GM23338 (cell line): Measurements from ENCODE around the gene SCO2. TPM values are rescaled to one million over a fixed set of nuclear protein-coding genes. Genes with fewer than 3 reads are reported as not detected.
A peak's percentile ranks its signal among the peaks of the same experiment; 100 is the strongest.

Source experiments
- ATAC-seq: fragments of 200-7000 bp; cut with Tn5 transposase; 3 replicates; pipeline ENCODE4 v1.9.1; 2020
- DNase-seq: peaks from one replicate; pipeline ENCODE4 v3.0.0-alpha.2; 2015; ENCODE audit warnings: low spot score
- H2AFZ ChIP-seq: fragments of 200-600 bp; sonication (generic); 2 replicates; pipeline ENCODE4 v1.8.0; 2016; ENCODE audit warnings: antibody characterized with exemption, mild to moderate bottlenecking, moderate library complexity
- H3F3A ChIP-seq: fragments of 200-600 bp; sonication (generic); replicated peaks from 2 replicates; pipeline ENCODE4 v1.8.0; 2017; ENCODE audit warnings: antibody characterized with exemption, mixed run types, low read depth
- H3K27ac ChIP-seq: fragments of 200-600 bp; sonication (generic); 2 replicates; pipeline ENCODE4 v1.6.1; 2016; ENCODE audit warnings: low read depth
- H3K27me3 ChIP-seq: fragments of 200-600 bp; sonication (generic); 2 replicates; pipeline ENCODE4 v1.8.0; 2016; ENCODE audit warnings: mild to moderate bottlenecking, mixed run types, moderate library complexity; ENCODE audit not compliant: insufficient read depth
- H3K36me3 ChIP-seq: fragments of 200-600 bp; sonication (generic); 2 replicates; pipeline ENCODE4 v1.8.0; 2016; ENCODE audit warnings: mild to moderate bottlenecking; ENCODE audit not compliant: insufficient read depth
- H3K4me1 ChIP-seq: fragments of 200-600 bp; sonication (generic); 2 replicates; pipeline ENCODE4 v1.8.0; 2016; ENCODE audit warnings: mild to moderate bottlenecking, moderate library complexity; ENCODE audit not compliant: insufficient read depth
- H3K4me2 ChIP-seq: fragments of 200-600 bp; sonication (generic); 2 replicates; pipeline ENCODE4 v1.7.1; 2017; ENCODE audit warnings: mixed run types
- H3K4me3 ChIP-seq: fragments of 200-600 bp; sonication (generic); 2 replicates; pipeline ENCODE4 v1.6.1; 2016; ENCODE audit warnings: mixed run types
- H3K79me2 ChIP-seq: fragments of 200-600 bp; sonication (generic); replicated peaks from 2 replicates; pipeline ENCODE4 v1.8.0; 2017; ENCODE audit warnings: mild to moderate bottlenecking; ENCODE audit not compliant: insufficient read depth
- H3K9me2 ChIP-seq: fragments of 200-600 bp; sonication (generic); 2 replicates; pipeline ENCODE4 v1.8.0; 2017; ENCODE audit not compliant: insufficient read depth
- H4K20me1 ChIP-seq: fragments of 200-600 bp; sonication (generic); replicated peaks from 2 replicates; pipeline ENCODE4 v1.8.0; 2017; ENCODE audit warnings: mild to moderate bottlenecking; ENCODE audit not compliant: insufficient read depth
- H3K27ac Mint-ChIP-seq: 2 replicates; pipeline ENCODE4 v1.8.0; 2020; ENCODE audit warnings: inconsistent platforms, mild to moderate bottlenecking, moderate library complexity, mixed read lengths
- H3K27me3 Mint-ChIP-seq: 3 replicates; pipeline ENCODE4 v1.8.0; 2022; ENCODE audit warnings: low read depth, mild to moderate bottlenecking, moderate library complexity, mixed read lengths, inconsistent platforms; ENCODE audit not compliant: insufficient read depth, poor library complexity
- H3K36me3 Mint-ChIP-seq: 3 replicates; pipeline ENCODE4 v1.8.0; 2021; ENCODE audit warnings: low read depth, mild to moderate bottlenecking, inconsistent platforms, moderate library complexity, mixed read lengths
- H3K4me1 Mint-ChIP-seq: 3 replicates; pipeline ENCODE4 v1.8.0; 2020; ENCODE audit warnings: mild to moderate bottlenecking, inconsistent platforms, mixed read lengths
- H3K4me3 Mint-ChIP-seq: 3 replicates; pipeline ENCODE4 v1.8.0; 2021; ENCODE audit warnings: moderate library complexity, mild to moderate bottlenecking, inconsistent platforms, mixed read lengths
- H3K9me3 Mint-ChIP-seq: 3 replicates; pipeline ENCODE4 v1.8.0; 2020; ENCODE audit warnings: moderate library complexity, mild to moderate bottlenecking, inconsistent platforms, mixed read lengths
- CREB1 ChIP-seq: fragments of 250-450 bp; sonication (Bioruptor Pico); IDR thresholded peaks from 2 replicates; pipeline ENCODE4 v1.5.0; 2020; ENCODE audit warnings: low read depth, mild to moderate bottlenecking, moderate library complexity
- EZH2phosphoT487 ChIP-seq: fragments of 200-600 bp; sonication (generic); IDR thresholded peaks from one replicate; pipeline ENCODE4 v1.8.1; 2018; ENCODE audit warnings: antibody characterized with exemption; ENCODE audit not compliant: unreplicated experiment
- NANOG ChIP-seq: IDR thresholded peaks from 2 replicates; pipeline ENCODE4 v1.6.1; 2016; ENCODE audit warnings: antibody characterized with exemption, borderline replicate concordance
- POLR2AphosphoS5 ChIP-seq: IDR thresholded peaks from 2 replicates; pipeline ENCODE4 v1.6.1; 2016; ENCODE audit warnings: antibody characterized with exemption, low read depth
- polyA plus RNA-seq: library from polyadenylated mRNA; unstranded; fragments of >200 nt; fragmentation: Nextera tagmentation; extraction: Ambion mirVana; gene quantifications from 2 replicates; pipeline ENCODE4 v1.2.1, GENCODE V29; 2016
- total RNA-seq: library from RNA; depleted of rRNA; stranded (reverse); fragments of >200 nt; shearing (Covaris generic); gene quantifications from 2 replicates; pipeline ENCODE4 v1.2.3, GENCODE V29; 2014; rRNA removed
- TF ChIP-seq, protein P1 (sequence below), 2 experiments: fragments of 200-600 bp in 1 of 2; sonication (generic) in 1 of 2; conservative IDR thresholded peaks; 2 replicates each; pipeline versions ENCODE4 v1.5.1 to v1.6.1; 2016 to 2017; ENCODE audit warnings: antibody characterized with exemption in 2 of 2, low read depth in 2 of 2, mild to moderate bottlenecking in 2 of 2, moderate library complexity in 1 of 2

Gene SCO2
- total and polyA plus RNA-seq, 2 experiments from 2014 or later: 2.6 to 4.9 TPM

DNA sequence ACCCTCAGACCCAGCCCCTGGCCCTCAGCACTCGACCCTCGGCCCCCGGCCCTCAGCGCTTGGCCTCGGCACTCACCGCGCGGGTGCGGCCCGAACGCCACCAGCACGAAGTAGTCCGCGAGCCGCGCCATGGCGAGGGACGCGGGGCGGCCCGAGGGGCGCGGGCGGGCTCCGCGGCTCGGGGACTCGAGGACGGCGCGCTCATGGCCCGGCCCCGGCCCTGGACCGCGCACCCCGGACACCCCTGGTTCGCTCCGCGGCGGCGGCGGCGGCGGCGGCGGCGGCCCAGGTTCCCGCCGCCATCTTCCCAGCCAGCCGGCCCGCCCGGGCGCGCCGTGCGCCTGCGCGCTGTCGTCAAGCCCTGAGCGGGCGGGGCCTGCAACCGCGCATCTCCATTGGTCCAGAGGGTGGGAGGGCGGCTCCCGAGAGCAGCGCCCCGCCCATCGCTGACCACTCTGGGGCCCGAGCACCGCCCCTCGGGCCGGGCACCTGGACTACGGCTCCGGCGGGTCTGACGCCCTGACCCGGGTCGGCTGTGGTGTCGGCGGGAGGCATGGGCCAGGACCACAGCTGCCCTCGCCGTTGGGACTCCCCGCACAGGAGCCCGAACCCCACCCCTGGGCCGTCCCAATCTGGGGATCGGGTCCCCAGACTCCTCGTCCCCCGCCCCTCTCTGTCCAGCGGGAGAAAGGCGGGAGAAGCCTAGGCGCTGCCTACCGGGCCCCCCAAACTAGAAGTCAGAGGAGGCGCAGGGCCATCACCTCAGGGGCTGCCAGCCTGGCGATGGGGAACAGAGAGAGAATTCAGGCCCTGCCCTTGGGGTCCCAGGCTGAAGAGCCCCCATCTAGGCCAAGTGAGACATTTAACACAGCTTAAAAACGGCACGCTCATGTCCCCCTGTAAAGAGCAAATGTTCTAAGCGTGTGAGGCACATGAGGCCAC is 50.4 kb downstream of the SCO2 start, which contains the start of gene SBF1:
Gene SBF1, minus strand, starts transcription at position 326 of the 942 bp plus-strand sequence. Its CDS starts 195 bp downstream, at position 131.
- Histone ChIP-seq H3K79me2 (peaks cover 42% of the 10 kb centered on the region), H3K4me1 (peaks cover 16% of the 10 kb centered on the region), H3K27ac (no peak within 1 kb of the TSS), H3K9me2 (no peaks in the 10 kb centered on the region), H2AFZ (peak within 1 kb of the TSS; percentile 69), H4K20me1 (peaks cover 34% of the 10 kb centered on the region), H3K27me3 (peaks cover 11% of the 10 kb centered on the region), H3F3A (no peaks in the 10 kb centered on the region), H3K36me3 (no peaks in the 10 kb centered on the region), H3K4me3 (peak within 1 kb of the TSS; percentile 72), H3K4me2 (peak within 1 kb of the TSS; percentile 90)
- H3K27me3 Mint-ChIP-seq: peaks cover 41% of the 10 kb centered on the region
- H3K4me1 Mint-ChIP-seq: peaks cover 36% of the 10 kb centered on the region
- H3K4me3 Mint-ChIP-seq: peak within 1 kb of the TSS; percentile 80
- H3K9me3 Mint-ChIP-seq: no peaks in the 10 kb centered on the region; the same call in 2 of the 3 replicates
- ATAC-seq (peak; percentile 78), DNase-seq (peak; percentile 97)
- no peak within 1 kb of the TSS for H3K27ac Mint-ChIP-seq
- TF ChIP-seq POLR2AphosphoS5 (peak; percentile 74), CREB1 (CRISPR knock-in tag) (no peak)
- H3K36me3 Mint-ChIP-seq: no peaks in the 10 kb centered on the region

DNA sequence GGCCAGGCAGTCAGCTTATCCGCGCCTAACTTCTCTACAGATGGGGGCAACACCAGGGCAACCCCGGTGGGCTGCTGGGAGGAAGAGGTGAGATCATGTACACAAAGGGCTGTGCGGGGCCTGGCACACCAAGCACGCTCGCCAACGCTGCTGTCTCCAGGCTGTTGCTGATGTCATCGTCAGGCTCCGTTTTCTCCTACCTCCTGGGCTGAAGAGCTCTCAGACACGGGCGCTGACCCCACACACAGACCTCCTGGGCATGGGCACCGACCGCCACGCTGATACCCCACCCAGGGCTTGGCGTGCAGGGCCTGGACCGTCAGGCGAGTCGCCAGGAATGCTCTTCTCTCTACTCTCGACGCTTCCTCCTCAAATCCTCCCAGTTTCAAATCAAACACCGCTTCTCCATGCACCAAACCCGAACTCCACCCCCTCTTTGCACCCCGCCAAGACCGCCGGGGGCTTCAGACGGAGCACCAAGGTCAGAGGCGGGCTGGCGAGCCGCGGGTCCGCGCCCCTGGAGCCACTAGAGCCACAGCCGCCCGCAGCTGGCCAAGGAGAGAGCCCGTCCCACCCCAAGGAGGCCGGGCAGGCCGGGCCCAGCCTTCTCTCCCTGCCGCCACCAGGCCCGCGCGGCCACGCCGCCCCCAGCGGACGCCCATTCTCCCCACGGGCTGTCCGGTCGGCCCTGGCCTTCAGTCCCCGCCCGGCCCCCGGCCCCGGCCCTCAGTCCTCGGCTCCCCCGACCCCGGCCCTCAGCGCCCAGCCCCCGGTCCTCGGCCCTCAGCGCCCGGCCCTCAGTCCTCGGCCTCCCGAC is 51.3 kb downstream of the SCO2 start:
- Histone ChIP-seq H3F3A (no peaks in the 10 kb centered on the region), H3K4me3 (peak overlapping the region; percentile 72), H3K36me3 (no peaks in the 10 kb centered on the region), H3K9me2 (no peaks in the 10 kb centered on the region), H3K27me3 (peaks cover 2% of the 10 kb centered on the region; the same call in 1 of the 2 replicates), H3K4me1 (peaks cover 19% of the 10 kb centered on the region), H2AFZ (no peak overlapping the region), H3K4me2 (peak overlapping the region; percentile 90), H4K20me1 (peaks cover 34% of the 10 kb centered on the region), H3K79me2 (peaks cover 51% of the 10 kb centered on the region), H3K27ac (no peak overlapping the region)
- Mint-ChIP-seq H3K36me3 (no peaks in the 10 kb centered on the region), H3K4me1 (peaks cover 36% of the 10 kb centered on the region), H3K27me3 (peaks cover 33% of the 10 kb centered on the region), H3K9me3 (no peaks in the 10 kb centered on the region; the same call in 2 of the 3 replicates), H3K4me3 (peak overlapping the region; percentile 80), H3K27ac (no peak overlapping the region)
- TF ChIP-seq CREB1 (CRISPR knock-in tag): no peak
- TF ChIP-seq, protein P1, sequence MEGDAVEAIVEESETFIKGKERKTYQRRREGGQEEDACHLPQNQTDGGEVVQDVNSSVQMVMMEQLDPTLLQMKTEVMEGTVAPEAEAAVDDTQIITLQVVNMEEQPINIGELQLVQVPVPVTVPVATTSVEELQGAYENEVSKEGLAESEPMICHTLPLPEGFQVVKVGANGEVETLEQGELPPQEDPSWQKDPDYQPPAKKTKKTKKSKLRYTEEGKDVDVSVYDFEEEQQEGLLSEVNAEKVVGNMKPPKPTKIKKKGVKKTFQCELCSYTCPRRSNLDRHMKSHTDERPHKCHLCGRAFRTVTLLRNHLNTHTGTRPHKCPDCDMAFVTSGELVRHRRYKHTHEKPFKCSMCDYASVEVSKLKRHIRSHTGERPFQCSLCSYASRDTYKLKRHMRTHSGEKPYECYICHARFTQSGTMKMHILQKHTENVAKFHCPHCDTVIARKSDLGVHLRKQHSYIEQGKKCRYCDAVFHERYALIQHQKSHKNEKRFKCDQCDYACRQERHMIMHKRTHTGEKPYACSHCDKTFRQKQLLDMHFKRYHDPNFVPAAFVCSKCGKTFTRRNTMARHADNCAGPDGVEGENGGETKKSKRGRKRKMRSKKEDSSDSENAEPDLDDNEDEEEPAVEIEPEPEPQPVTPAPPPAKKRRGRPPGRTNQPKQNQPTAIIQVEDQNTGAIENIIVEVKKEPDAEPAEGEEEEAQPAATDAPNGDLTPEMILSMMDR (conservative IDR thresholded peaks at IDR 0.05; ENCODE audit: low read depth in 2 of 2): no peak
- no peak for TF ChIP-seq EZH2phosphoT487
- no peak for TF ChIP-seq NANOG
- DNase-seq: peak; percentile 54
- ATAC-seq: peak; percentile 13

Other genes with a start within 250 kb of the SCO2 start
- 66.3 and 70.4 TPM in 2 replicates for gene PLXNB2, start 218.0 kb downstream of the SCO2 start, total RNA-seq
- gene PLXNB2, start 218.0 kb downstream of the SCO2 start, polyA plus RNA-seq: 29.1 and 33.0 TPM in 2 replicates
- gene DENND6B, start 198.6 kb downstream of the SCO2 start, total RNA-seq: 1.3 TPM in 2 replicates
- 0.12 and 0.71 TPM in 2 replicates for gene DENND6B, start 198.6 kb downstream of the SCO2 start, polyA plus RNA-seq
- gene PPP6R2, start 182.3 kb downstream of the SCO2 start, total RNA-seq: 37.5 and 45.8 TPM in 2 replicates
- 11.9 and 13.4 TPM in 2 replicates for gene PPP6R2, start 182.3 kb downstream of the SCO2 start, polyA plus RNA-seq
- gene SBF1, start 50.6 kb downstream of the SCO2 start, total RNA-seq: 83.2 and 85.4 TPM in 2 replicates
- gene SBF1, start 50.6 kb downstream of the SCO2 start, polyA plus RNA-seq: 23.3 and 26.5 TPM in 2 replicates
- gene ADM2, start 44.1 kb downstream of the SCO2 start, total RNA-seq: 7.1 and 12.8 TPM in 2 replicates
- gene ADM2, start 44.1 kb downstream of the SCO2 start, polyA plus RNA-seq: 3.3 and 3.5 TPM in 2 replicates
- gene MIOX, start 38.7 kb downstream of the SCO2 start, total RNA-seq: 0.16 TPM in 1 of 2 replicates, not detected in the other
- not detected in 2 replicates for gene MIOX, start 38.7 kb downstream of the SCO2 start, polyA plus RNA-seq
- 30.7 and 36.3 TPM in 2 replicates for gene LMF2, start 17.9 kb downstream of the SCO2 start, total RNA-seq
- 14.6 and 15.6 TPM in 2 replicates for gene LMF2, start 17.9 kb downstream of the SCO2 start, polyA plus RNA-seq
- 76.1 and 77.5 TPM in 2 replicates for gene NCAPH2, start 17.4 kb downstream of the SCO2 start, total RNA-seq
- 52.2 and 60.7 TPM in 2 replicates for gene NCAPH2, start 17.4 kb downstream of the SCO2 start, polyA plus RNA-seq
- gene TYMP, start 4.4 kb upstream of the SCO2 start, total RNA-seq: 0.28 and 1.2 TPM in 2 replicates
- gene TYMP, start 4.4 kb upstream of the SCO2 start, polyA plus RNA-seq: 1.8 and 1.9 TPM in 2 replicates
- 0.58 TPM in 1 of 2 replicates, not detected in the other for gene KLHDC7B, start 20.3 kb upstream of the SCO2 start, total RNA-seq
- not detected in 2 replicates for gene KLHDC7B, start 20.3 kb upstream of the SCO2 start, polyA plus RNA-seq
- not detected in 2 replicates for gene SYCE3, start 37.3 kb upstream of the SCO2 start, total RNA-seq
- not detected in 2 replicates for gene SYCE3, start 37.3 kb upstream of the SCO2 start, polyA plus RNA-seq
- 5.5 and 14.4 TPM in 2 replicates for gene CPT1B, start 52.8 kb upstream of the SCO2 start, total RNA-seq
- 5.6 and 6.4 TPM in 2 replicates for gene CPT1B, start 52.8 kb upstream of the SCO2 start, polyA plus RNA-seq
- 51.2 and 67.0 TPM in 2 replicates for gene CHKB, start 57.3 kb upstream of the SCO2 start, total RNA-seq
- 61.6 and 63.7 TPM in 2 replicates for gene CHKB, start 57.3 kb upstream of the SCO2 start, polyA plus RNA-seq
- gene MAPK8IP2, start 75.2 kb upstream of the SCO2 start, total RNA-seq: 2.8 and 3.5 TPM in 2 replicates
- 0.15 and 0.16 TPM in 2 replicates for gene MAPK8IP2, start 75.2 kb upstream of the SCO2 start, polyA plus RNA-seq
- gene ARSA, start 102.6 kb upstream of the SCO2 start, total RNA-seq: 8.2 and 8.6 TPM in 2 replicates
- 7.1 and 8.1 TPM in 2 replicates for gene ARSA, start 102.6 kb upstream of the SCO2 start, polyA plus RNA-seq
- gene SHANK3, start 147.2 kb upstream of the SCO2 start, total RNA-seq: 4.9 and 5.1 TPM in 2 replicates
- gene SHANK3, start 147.2 kb upstream of the SCO2 start, polyA plus RNA-seq: 0.52 and 0.56 TPM in 2 replicates
- gene ACR, start 212.6 kb upstream of the SCO2 start, total RNA-seq: 2.2 TPM in 1 of 2 replicates, not detected in the other
- not detected in 2 replicates for gene ACR, start 212.6 kb upstream of the SCO2 start, polyA plus RNA-seq